ENCODE results near the gene TOGARAM1. TPM values are rescaled to one million over a fixed set of nuclear protein-coding genes. Genes with fewer than 3 reads are reported as not detected.
A peak's percentile ranks its signal among the peaks of the same experiment; 100 is the strongest.

The TOGARAM1 gene
- total RNA-seq (ENCODE audit: insufficient read depth, low replicate concordance): 46.2 TPM

GRCh38 chr14:44961554-44962333, at the start of gene TOGARAM1, which contains the start of gene KLHL28:
TSS of gene TOGARAM1 (plus strand) at chr14:44962190. CDS start at chr14:44962422, 232 bp downstream.
TSS of gene KLHL28 (minus strand) at chr14:44961947. CDS start at chr14:44945928, 16,019 bp downstream.
- DNase-seq (ENCODE audit: low spot score): peak; percentile 100

GRCh38 chr14:44914849-44915248, 47.1 kb upstream of the TOGARAM1 start:
- DNase-seq (ENCODE audit: low spot score): peak; percentile 60

GRCh38 chr14:44928793-44929192, 33.2 kb upstream of the TOGARAM1 start:
- no peak for DNase-seq (ENCODE audit: low spot score)

GRCh38 chr14:44935155-44935554, 26.8 kb upstream of the TOGARAM1 start:
- no peak for DNase-seq (ENCODE audit: low spot score)

GRCh38 chr14:44937547-44937946, 24.4 kb upstream of the TOGARAM1 start:
- DNase-seq (ENCODE audit: low spot score): no peak

- no peak for DNase-seq (ENCODE audit: low spot score)
Measured at GRCh38 chr14:44940211-44940610, 21.8 kb upstream of the TOGARAM1 start.

- no peak for DNase-seq (ENCODE audit: low spot score)
Measured at GRCh38 chr14:44940944-44941343, 21.0 kb upstream of the TOGARAM1 start.

GRCh38 chr14:44941591-44941990, 20.4 kb upstream of the TOGARAM1 start:
- no peak for DNase-seq (ENCODE audit: low spot score)

GRCh38 chr14:44942436-44942835, 19.6 kb upstream of the TOGARAM1 start:
- DNase-seq (ENCODE audit: low spot score): no peak

GRCh38 chr14:44944107-44944506, 17.9 kb upstream of the TOGARAM1 start:
- no peak for DNase-seq (ENCODE audit: low spot score)

GRCh38 chr14:44945264-44945663, 16.7 kb upstream of the TOGARAM1 start:
- no peak for DNase-seq (ENCODE audit: low spot score)

GRCh38 chr14:44951051-44951450, 10.9 kb upstream of the TOGARAM1 start:
- no peak for DNase-seq (ENCODE audit: low spot score)

- DNase-seq (ENCODE audit: low spot score): no peak
Measured at GRCh38 chr14:44952391-44953110, 9.4 kb upstream of the TOGARAM1 start.

GRCh38 chr14:44954750-44955149, 7.2 kb upstream of the TOGARAM1 start:
- no peak for DNase-seq (ENCODE audit: low spot score)

GRCh38 chr14:44955528-44955927, 6.5 kb upstream of the TOGARAM1 start:
- DNase-seq (ENCODE audit: low spot score): no peak

GRCh38 chr14:44956866-44957265, 5.1 kb upstream of the TOGARAM1 start:
- DNase-seq (ENCODE audit: low spot score): no peak

GRCh38 chr14:44959538-44959937, 2.5 kb upstream of the TOGARAM1 start:
- no peak for DNase-seq (ENCODE audit: low spot score)

- DNase-seq (ENCODE audit: low spot score): peak; percentile 18
Measured at GRCh38 chr14:44960146-44960545, 1.8 kb upstream of the TOGARAM1 start.

GRCh38 chr14:44960646-44961045, 1.3 kb upstream of the TOGARAM1 start:
- no peak for DNase-seq (ENCODE audit: low spot score)

- DNase-seq (ENCODE audit: low spot score): peak; percentile 89
Measured at GRCh38 chr14:44961151-44961553, 838 bp upstream of the TOGARAM1 start.

- DNase-seq (ENCODE audit: low spot score): peak; percentile 71
Measured at GRCh38 chr14:44962334-44963043, 499 bp downstream of the TOGARAM1 start.

- DNase-seq (ENCODE audit: low spot score): no peak
Measured at GRCh38 chr14:44963044-44963528, 1.1 kb downstream of the TOGARAM1 start.
